ENCODE results near the gene NOX3. TPM values are rescaled to one million over a fixed set of nuclear protein-coding genes. Genes with fewer than 3 reads are reported as not detected.

Gene NOX3
- total and polyA plus RNA-seq, 9 of the 15 experiments (the other 6 are each of a cell fraction or from before 2014, with no cell fraction given) = not detected

GRCh38 chr6:155366325-155366724 lies 89.3 kb downstream of the NOX3 start:
- no peaks in the 10 kb centered on the region for H3K27me3 ChIP-seq (ENCODE audit: control insufficient read depth in 2 of 2, insufficient read depth in 2 of 2, low read length in 2 of 2)
- no peak for DNase-seq (ENCODE audit: extremely low read depth in 1 of 4, low spot score in 3 of 4)
- WGBS (ENCODE audit: insufficient coverage, low coverage, missing lambda C conversion rate) = 0% methylated on average over 6 of the region's 6 CpGs
- H3K9me3 ChIP-seq (replicated peaks; ENCODE audit: control insufficient read depth, insufficient read depth, low read depth, low read length) = no peaks in the 10 kb centered on the region
- no peaks in the 10 kb centered on the region for H3K79me2 ChIP-seq (ENCODE audit: control insufficient read depth, insufficient read depth, low read length)
- no peaks in the 10 kb centered on the region for H3K9me1 ChIP-seq (ENCODE audit: control insufficient read depth, insufficient read depth, low read length)
- in situ Hi-C loops (cut with MboI) = no loop called here
- H4K20me1 ChIP-seq (replicated peaks; ENCODE audit: control insufficient read depth, insufficient read depth, low read length) = no peaks in the 10 kb centered on the region
- no peak for TF ChIP-seq ZNF644 (tag; IDR thresholded peaks at IDR 0.05; ENCODE audit: low read depth)
- TF ChIP-seq KDM2B (CRISPR knock-in tag; IDR thresholded peaks at IDR 0.05) = no peak
- TF ChIP-seq ZNF512 (tag; IDR thresholded peaks at IDR 0.05) = peak; percentile 34; the same call in 1 of the 2 replicates
- no peaks in the 10 kb centered on the region for H3K36me3 ChIP-seq (ENCODE audit: control insufficient read depth, insufficient read depth, low read length)
- H3K4me3 ChIP-seq = no peak overlapping the region
- FAIRE-seq = no peak
- no peak for ATAC-seq
- no peak overlapping the region for H3K4me2 ChIP-seq (ENCODE audit: insufficient read depth, low read length)
- intact Hi-C loops (cut with micrococcal nuclease) = no loop called here
- H2AFZ ChIP-seq (ENCODE audit: low read depth, low read length) = no peak overlapping the region
- BruUV-seq (replicated peaks) = no TSS peak
- no peak overlapping the region for H3K27ac ChIP-seq (ENCODE audit: extremely low read depth, low read depth, low read length)
- POLR2A ChIA-PET = interaction anchor here (1.0 to 1.1 kb wide), 2 partner anchors 18 to 994 kb away, joined by 3 to 4 read pairs; no protein-coding TSS in a partner anchor
- CTCF ChIA-PET (ENCODE audit: low intra/inter-chr PET ratio) = no interaction called here
- H3K4me1 ChIP-seq (replicated peaks in 1 of 2; ENCODE audit: control insufficient read depth in 2 of 2, insufficient read depth in 2 of 2, low read length in 2 of 2) = no peaks in the 10 kb centered on the region; a peak in 1 of 5 replicates
- no peak overlapping the region for H3K9ac ChIP-seq (ENCODE audit: insufficient read depth in 1 of 2, low read depth in 2 of 2, low read length in 2 of 2)

DNA sequence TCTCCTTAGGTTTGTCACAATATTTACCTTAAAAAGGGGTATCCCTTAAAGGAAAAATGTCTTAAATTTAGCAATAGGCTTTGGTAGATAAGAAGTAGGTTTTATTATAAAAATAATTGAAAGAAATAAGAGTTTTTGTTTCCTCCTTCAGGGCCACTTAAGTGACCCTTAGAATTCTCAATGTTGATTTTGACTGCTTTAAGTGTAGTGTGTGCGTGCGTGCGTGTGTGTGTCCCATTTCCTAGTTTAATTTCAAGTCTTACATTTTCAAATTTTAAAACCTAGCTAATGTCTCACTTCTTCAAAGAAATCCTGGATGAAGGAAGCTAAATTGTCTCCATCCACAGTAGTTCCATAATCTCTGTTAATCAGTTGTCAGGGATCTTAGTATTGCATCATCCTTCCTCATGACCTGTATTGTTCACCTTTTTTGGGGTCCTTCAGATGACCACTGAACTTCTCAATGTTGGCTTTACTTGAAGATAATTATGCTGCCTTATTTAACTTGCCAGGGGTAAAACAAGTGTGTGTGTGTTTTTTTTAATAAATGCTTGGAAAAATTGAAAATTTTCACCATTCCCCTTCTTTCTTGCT lies 90.7 kb downstream of the NOX3 start:
- ATAC-seq = no peak
- Histone ChIP-seq H3K27me3 (ENCODE audit: control insufficient read depth in 2 of 2, insufficient read depth in 2 of 2, low read length in 2 of 2) (no peaks in the 10 kb centered on the region), H3K9ac (ENCODE audit: insufficient read depth in 1 of 2, low read depth in 2 of 2, low read length in 2 of 2) (no peak overlapping the region), H3K4me1 (replicated peaks in 1 of 2; ENCODE audit: control insufficient read depth in 2 of 2, insufficient read depth in 2 of 2, low read length in 2 of 2) (no peaks in the 10 kb centered on the region; a peak in 1 of 5 replicates), H4K20me1 (replicated peaks; ENCODE audit: control insufficient read depth, insufficient read depth, low read length) (no peaks in the 10 kb centered on the region), H3K9me3 (replicated peaks; ENCODE audit: control insufficient read depth, insufficient read depth, low read depth, low read length) (no peaks in the 10 kb centered on the region), H3K79me2 (ENCODE audit: control insufficient read depth, insufficient read depth, low read length) (no peaks in the 10 kb centered on the region), H3K4me3 (no peak overlapping the region), H3K4me2 (ENCODE audit: insufficient read depth, low read length) (no peak overlapping the region), H3K9me1 (ENCODE audit: control insufficient read depth, insufficient read depth, low read length) (no peaks in the 10 kb centered on the region), H3K27ac (ENCODE audit: extremely low read depth, low read depth, low read length) (no peak overlapping the region), H2AFZ (ENCODE audit: low read depth, low read length) (no peak overlapping the region), H3K36me3 (ENCODE audit: control insufficient read depth, insufficient read depth, low read length) (no peaks in the 10 kb centered on the region)
- intact Hi-C loops (cut with micrococcal nuclease) (no loop called here), in situ Hi-C loops (cut with MboI) (no loop called here)
- FAIRE-seq = no peak
- no peak for DNase-seq (ENCODE audit: extremely low read depth in 1 of 4, low spot score in 3 of 4)
- WGBS (ENCODE audit: insufficient coverage, low coverage, missing lambda C conversion rate) = 21% methylated on average over 3 of the region's 3 CpGs
- ChIA-PET CTCF (ENCODE audit: low intra/inter-chr PET ratio) (no interaction called here), POLR2A (interaction anchor here (0.6 to 1.1 kb wide), 2 partner anchors 747 to 996 kb away, joined by 3 to 4 read pairs; no protein-coding TSS in a partner anchor)
- BruUV-seq (replicated peaks) = no TSS peak
- TF ChIP-seq, protein P1, sequence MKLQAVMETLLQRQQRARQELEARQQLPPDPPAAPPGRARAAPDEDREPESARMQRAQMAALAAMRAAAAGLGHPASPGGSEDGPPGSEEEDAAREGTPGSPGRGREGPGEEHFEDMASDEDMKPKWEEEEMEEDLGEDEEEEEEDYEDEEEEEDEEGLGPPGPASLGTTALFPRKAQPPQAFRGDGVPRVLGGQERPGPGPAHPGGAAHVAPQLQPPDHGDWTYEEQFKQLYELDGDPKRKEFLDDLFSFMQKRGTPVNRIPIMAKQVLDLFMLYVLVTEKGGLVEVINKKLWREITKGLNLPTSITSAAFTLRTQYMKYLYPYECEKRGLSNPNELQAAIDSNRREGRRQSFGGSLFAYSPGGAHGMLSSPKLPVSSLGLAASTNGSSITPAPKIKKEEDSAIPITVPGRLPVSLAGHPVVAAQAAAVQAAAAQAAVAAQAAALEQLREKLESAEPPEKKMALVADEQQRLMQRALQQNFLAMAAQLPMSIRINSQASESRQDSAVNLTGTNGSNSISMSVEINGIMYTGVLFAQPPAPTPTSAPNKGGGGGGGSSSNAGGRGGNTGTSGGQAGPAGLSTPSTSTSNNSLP (IDR thresholded peaks at IDR 0.05; ENCODE audit: borderline replicate concordance, low read depth, low read length) = no peak
- TF ChIP-seq, protein P2, sequence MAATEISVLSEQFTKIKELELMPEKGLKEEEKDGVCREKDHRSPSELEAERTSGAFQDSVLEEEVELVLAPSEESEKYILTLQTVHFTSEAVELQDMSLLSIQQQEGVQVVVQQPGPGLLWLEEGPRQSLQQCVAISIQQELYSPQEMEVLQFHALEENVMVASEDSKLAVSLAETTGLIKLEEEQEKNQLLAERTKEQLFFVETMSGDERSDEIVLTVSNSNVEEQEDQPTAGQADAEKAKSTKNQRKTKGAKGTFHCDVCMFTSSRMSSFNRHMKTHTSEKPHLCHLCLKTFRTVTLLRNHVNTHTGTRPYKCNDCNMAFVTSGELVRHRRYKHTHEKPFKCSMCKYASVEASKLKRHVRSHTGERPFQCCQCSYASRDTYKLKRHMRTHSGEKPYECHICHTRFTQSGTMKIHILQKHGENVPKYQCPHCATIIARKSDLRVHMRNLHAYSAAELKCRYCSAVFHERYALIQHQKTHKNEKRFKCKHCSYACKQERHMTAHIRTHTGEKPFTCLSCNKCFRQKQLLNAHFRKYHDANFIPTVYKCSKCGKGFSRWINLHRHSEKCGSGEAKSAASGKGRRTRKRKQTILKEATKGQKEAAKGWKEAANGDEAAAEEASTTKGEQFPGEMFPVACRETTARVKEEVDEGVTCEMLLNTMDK (IDR thresholded peaks at IDR 0.05; ENCODE audit: borderline replicate concordance, insufficient read depth, low read depth, low read length, poor library complexity, severe bottlenecking) = no peak
- peak; percentile 88 for TF ChIP-seq CEBPB (tag; IDR thresholded peaks at IDR 0.05)
- TF ChIP-seq TRIM24 (IDR thresholded peaks at IDR 0.05) = peak; percentile 64 to 75
- TF ChIP-seq ZNF12 (CRISPR knock-in tag; IDR thresholded peaks at IDR 0.05) = no peak
- TF ChIP-seq FOXP1 (CRISPR knock-in tag; IDR thresholded peaks at IDR 0.05) = no peak
- TF ChIP-seq ZNF24 (IDR thresholded peaks at IDR 0.05) = no peak
- peak; percentile 34; the same call in 1 of the 2 replicates for TF ChIP-seq SOX6 (IDR thresholded peaks at IDR 0.05)

Measured in K562 (cell line).